Measurements from ENCODE around the gene CHRNA4.

CHRNA4 gene

DNA sequence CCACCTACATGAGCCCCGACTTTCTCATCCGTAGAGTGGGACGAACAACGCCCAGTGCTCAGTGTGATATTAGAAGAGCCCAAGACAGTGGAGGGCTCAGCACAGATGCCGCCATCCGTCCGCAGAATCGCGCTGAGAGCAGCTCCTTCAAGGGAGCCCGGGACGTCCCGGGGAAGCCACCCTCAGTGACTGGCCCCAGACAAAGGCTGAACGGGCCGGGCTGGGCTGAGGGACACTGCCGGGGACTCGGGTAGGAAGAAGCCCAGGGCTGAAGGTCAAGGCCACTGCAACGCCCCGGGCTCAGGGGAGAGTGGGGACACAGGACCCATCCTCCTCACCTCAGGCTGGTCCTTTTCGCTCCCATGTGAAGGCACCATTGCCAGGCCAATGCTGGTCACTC is 12.8 kb upstream of the CHRNA4 start:
- no peaks in the 10 kb centered on the region for H3K9me3 ChIP-seq (replicated peaks; ENCODE audit: low read length)
- no peak overlapping the region for H3K9ac ChIP-seq (ENCODE audit: low read depth, low read length)
- H3K4me2 ChIP-seq (ENCODE audit: low read length): no peak overlapping the region
- no peaks in the 10 kb centered on the region for H3K4me1 ChIP-seq (ENCODE audit: control insufficient read depth, insufficient read depth, low read length)
- peaks cover 32% of the 10 kb centered on the region for H3K27me3 ChIP-seq (ENCODE audit: control insufficient read depth, insufficient read depth, low read length)
- H3K36me3 ChIP-seq (ENCODE audit: insufficient read depth, low read length): no peaks in the 10 kb centered on the region
- no peak overlapping the region for H3K4me3 ChIP-seq (ENCODE audit: low read length)

DNA sequence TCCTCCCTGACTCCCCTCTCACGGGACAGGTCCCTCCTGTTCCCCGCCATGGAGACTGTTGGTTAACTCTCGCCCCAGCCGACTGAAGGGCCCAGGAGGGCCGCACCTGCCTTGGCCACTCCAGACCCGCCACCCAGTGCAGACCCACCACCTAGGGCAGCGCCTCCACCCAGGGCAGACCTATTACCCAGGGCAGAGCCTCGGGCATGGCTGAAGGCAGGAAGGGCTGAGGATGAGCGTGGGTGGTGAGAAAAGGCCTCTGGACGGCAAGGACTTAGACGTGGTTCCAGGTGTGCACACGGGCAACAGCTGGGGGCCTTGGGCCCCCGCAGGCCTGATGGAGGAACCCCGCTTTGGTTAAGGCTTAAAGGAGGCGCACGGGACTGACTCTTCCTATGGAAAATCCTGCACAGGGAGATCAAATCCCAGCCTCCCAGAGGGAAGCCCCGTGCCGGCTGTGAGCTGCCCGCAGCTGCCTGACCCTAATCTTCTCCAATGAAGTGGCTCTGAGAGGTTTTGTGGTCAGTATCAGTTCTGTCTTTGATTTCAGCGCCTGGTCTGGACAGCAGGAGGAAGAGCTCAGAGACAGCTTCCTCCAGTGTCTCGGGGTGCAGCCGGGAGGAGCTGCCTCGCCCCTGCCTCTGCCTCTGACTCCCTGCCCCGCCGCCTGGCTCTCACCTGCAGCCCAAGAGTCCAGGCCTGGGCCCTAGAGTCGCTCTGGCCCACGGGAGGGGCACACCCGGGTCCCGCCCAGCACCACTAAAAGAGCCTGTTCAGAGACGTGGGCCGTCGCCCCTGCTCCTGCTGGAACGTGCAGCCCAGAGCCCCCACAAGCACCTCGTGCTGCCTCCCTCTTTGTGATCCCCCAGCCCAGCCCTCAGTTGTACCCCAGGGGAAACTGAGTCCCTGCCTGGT is 12.1 kb upstream of the CHRNA4 start:
- no peaks in the 10 kb centered on the region for H3K4me1 ChIP-seq (ENCODE audit: control insufficient read depth, insufficient read depth, low read length)
- H3K4me2 ChIP-seq (ENCODE audit: low read length): no peak overlapping the region
- H3K4me3 ChIP-seq (ENCODE audit: low read length): no peak overlapping the region
- no peaks in the 10 kb centered on the region for H3K9me3 ChIP-seq (replicated peaks; ENCODE audit: low read length)
- no peak overlapping the region for H3K9ac ChIP-seq (ENCODE audit: low read depth, low read length)
- H3K27me3 ChIP-seq (ENCODE audit: control insufficient read depth, insufficient read depth, low read length): peaks cover 32% of the 10 kb centered on the region
- H3K36me3 ChIP-seq (ENCODE audit: insufficient read depth, low read length): no peaks in the 10 kb centered on the region

DNA sequence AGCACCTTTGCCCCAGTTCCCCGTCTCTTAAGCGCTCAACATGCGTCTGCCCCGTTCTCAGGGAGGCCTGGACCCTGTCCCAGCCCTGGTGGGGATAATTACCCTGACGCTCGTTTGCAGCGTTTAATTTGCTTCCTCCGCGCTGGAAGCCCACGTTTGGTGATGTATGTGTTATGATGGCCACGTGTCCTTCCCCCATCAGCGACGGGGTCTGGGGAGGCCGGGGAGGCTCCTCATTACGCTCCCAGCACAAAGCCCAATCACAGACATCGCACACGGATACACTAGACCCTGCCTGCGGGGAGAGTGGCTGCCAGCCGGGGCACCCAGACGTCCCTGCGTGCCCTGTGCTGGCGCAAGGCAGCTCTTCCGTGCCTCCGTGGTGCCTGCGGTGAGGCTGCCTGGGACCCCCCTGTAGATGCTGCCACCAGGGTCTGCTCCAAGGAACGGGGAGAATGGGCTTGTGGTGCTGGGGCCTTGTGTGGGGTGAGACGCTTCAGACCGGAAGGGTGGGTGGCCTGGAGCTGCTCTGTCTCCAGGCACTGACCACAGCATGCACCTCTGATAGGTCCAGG is 10.2 kb upstream of the CHRNA4 start:
- no peaks in the 10 kb centered on the region for H3K9me3 ChIP-seq (replicated peaks; ENCODE audit: low read length)
- H3K36me3 ChIP-seq (ENCODE audit: insufficient read depth, low read length): no peaks in the 10 kb centered on the region
- no peak overlapping the region for H3K9ac ChIP-seq (ENCODE audit: low read depth, low read length)
- peaks cover 20% of the 10 kb centered on the region for H3K27me3 ChIP-seq (ENCODE audit: control insufficient read depth, insufficient read depth, low read length)
- no peak overlapping the region for H3K4me3 ChIP-seq (ENCODE audit: low read length)
- H3K4me2 ChIP-seq (ENCODE audit: low read length): no peak overlapping the region
- H3K4me1 ChIP-seq (ENCODE audit: control insufficient read depth, insufficient read depth, low read length): no peaks in the 10 kb centered on the region

DNA sequence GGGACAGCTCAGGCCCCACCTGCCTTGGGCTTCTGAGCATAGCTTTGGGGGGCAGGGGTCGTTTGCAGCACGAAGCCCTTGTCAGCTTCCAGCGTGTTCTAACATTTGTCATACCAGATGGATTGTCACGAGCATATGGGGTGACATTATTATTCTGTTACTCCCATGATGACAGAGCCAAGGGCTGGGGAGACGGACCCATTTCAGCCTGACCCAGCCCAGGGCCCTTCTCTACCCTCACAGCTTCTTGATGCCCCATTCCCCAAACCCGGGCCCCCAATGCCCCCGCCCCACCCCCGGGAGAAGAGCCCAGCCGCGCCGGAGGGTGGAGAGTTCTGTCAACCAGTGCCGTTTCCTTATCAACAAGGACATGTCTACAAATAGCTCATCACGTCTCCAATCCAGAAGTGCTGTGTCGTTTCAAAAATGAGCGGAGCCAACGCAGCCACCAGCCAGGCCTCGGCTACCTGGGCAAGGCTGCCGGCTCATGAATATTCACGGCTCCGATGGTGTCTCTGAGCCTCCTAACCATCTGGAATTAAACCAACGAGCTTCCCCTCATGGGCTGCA is 9.6 kb upstream of the CHRNA4 start:
- no peaks in the 10 kb centered on the region for H3K36me3 ChIP-seq (ENCODE audit: insufficient read depth, low read length)
- no peaks in the 10 kb centered on the region for H3K4me1 ChIP-seq (ENCODE audit: control insufficient read depth, insufficient read depth, low read length)
- H3K4me2 ChIP-seq (ENCODE audit: low read length): no peak overlapping the region
- no peaks in the 10 kb centered on the region for H3K9me3 ChIP-seq (replicated peaks; ENCODE audit: low read length)
- peaks cover 18% of the 10 kb centered on the region for H3K27me3 ChIP-seq (ENCODE audit: control insufficient read depth, insufficient read depth, low read length)
- H3K9ac ChIP-seq (ENCODE audit: low read depth, low read length): no peak overlapping the region
- no peak overlapping the region for H3K4me3 ChIP-seq (ENCODE audit: low read length)

DNA sequence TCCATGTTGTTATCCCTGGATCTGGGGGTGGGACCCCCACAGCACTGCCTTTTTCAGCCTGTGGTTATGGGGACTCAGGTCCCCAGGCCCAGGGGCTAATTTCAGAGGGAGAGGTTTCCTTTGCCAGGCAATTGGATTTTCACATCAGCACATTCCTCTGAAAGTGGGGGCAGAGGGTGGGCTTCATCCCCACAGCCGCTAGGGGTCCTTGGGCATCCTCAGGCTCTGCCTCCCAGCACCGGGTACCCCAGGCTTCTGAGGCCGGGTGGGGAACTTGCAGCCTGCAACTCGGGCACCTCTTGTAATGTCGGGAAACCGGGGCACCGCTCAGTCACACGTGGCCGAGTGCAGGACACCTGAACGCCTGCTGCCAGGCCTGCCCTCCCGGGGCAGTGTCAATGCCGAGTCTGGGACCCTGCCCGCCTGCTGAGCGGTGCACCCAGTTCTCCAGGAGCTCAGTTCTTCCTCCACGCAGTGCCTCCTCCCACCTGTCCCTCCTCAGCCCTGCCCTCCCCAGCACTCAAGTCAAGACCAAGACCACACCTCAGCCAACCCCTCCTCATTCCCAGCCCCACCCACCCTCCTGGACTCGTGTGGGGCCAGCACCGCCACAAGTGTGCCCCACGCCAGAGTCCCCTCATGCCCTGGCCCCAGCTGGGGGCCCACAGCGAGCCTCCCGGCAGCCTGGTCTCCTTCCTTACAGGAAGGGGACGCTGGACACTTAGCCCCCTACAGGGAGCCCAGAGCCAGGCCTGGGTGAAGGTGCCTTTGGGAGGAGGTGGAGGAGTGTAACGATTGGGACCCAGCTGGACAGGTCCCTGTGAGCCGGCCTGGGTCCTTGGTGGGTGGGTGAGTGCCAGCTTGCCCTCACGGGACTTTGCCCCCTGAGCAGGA is 8.8 kb upstream of the CHRNA4 start:
- peaks cover 24% of the 10 kb centered on the region for H3K27me3 ChIP-seq (ENCODE audit: control insufficient read depth, insufficient read depth, low read length)
- H3K4me2 ChIP-seq (ENCODE audit: low read length): no peak overlapping the region
- H3K36me3 ChIP-seq (ENCODE audit: insufficient read depth, low read length): no peaks in the 10 kb centered on the region
- H3K4me1 ChIP-seq (ENCODE audit: control insufficient read depth, insufficient read depth, low read length): no peaks in the 10 kb centered on the region
- H3K9me3 ChIP-seq (replicated peaks; ENCODE audit: low read length): no peaks in the 10 kb centered on the region
- no peak overlapping the region for H3K4me3 ChIP-seq (ENCODE audit: low read length)
- H3K9ac ChIP-seq (ENCODE audit: low read depth, low read length): no peak overlapping the region

DNA sequence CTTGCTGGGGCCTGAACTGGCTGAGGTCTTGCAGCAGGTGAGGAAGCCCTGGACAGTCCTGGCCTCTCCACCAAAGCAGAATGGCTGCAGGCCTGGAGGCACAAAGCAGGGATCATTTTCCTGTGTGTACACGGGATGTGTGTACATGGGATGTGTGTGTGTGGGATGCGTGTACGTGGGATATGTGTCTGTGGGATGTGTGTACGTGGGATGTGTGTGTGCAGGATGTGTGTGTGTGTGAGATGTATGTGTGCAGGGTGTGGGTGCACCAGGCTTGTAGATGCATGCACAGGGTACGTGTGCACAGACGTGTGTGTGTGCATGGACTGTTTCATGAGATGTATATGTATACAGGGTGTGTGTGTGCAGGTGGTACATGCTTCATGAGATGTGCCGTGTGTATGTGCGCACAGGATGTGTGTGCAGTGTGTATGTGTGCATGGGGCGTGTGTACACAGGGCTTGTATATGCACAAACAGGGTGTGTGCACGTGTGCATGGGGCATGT is 7.9 kb upstream of the CHRNA4 start:
- Histone ChIP-seq H3K27me3 (ENCODE audit: control insufficient read depth, insufficient read depth, low read length) (peaks cover 31% of the 10 kb centered on the region), H3K9ac (ENCODE audit: low read depth, low read length) (no peak overlapping the region), H3K4me1 (ENCODE audit: control insufficient read depth, insufficient read depth, low read length) (no peaks in the 10 kb centered on the region), H3K4me3 (ENCODE audit: low read length) (no peak overlapping the region), H3K9me3 (replicated peaks; ENCODE audit: low read length) (no peaks in the 10 kb centered on the region), H3K4me2 (ENCODE audit: low read length) (no peak overlapping the region), H3K36me3 (ENCODE audit: insufficient read depth, low read length) (no peaks in the 10 kb centered on the region)

DNA sequence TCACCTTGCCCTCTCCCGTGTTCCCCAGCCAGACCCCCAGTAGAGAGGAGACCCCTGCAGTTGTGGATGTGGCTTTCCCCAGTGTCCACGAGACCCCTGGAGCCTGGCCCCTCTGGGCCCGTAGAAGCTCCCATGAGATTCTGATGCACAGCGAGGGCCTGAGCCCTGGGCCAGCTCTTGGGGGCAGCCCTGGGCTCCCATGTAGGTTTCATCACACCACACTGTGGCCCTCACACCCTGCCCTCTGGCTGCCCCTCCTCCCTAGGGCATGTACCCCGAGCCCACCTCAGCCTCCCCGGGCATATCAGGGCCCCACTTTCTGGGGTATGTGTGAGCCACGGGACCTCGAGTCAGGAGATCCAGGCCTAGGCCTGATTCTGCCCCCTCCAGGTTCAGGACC is 7.0 kb upstream of the CHRNA4 start:
- H3K4me1 ChIP-seq (ENCODE audit: control insufficient read depth, insufficient read depth, low read length): no peaks in the 10 kb centered on the region
- no peak overlapping the region for H3K9ac ChIP-seq (ENCODE audit: low read depth, low read length)
- H3K4me2 ChIP-seq (ENCODE audit: low read length): no peak overlapping the region
- peaks cover 33% of the 10 kb centered on the region for H3K27me3 ChIP-seq (ENCODE audit: control insufficient read depth, insufficient read depth, low read length)
- H3K9me3 ChIP-seq (replicated peaks; ENCODE audit: low read length): no peaks in the 10 kb centered on the region
- no peak overlapping the region for H3K4me3 ChIP-seq (ENCODE audit: low read length)
- no peaks in the 10 kb centered on the region for H3K36me3 ChIP-seq (ENCODE audit: insufficient read depth, low read length)

DNA sequence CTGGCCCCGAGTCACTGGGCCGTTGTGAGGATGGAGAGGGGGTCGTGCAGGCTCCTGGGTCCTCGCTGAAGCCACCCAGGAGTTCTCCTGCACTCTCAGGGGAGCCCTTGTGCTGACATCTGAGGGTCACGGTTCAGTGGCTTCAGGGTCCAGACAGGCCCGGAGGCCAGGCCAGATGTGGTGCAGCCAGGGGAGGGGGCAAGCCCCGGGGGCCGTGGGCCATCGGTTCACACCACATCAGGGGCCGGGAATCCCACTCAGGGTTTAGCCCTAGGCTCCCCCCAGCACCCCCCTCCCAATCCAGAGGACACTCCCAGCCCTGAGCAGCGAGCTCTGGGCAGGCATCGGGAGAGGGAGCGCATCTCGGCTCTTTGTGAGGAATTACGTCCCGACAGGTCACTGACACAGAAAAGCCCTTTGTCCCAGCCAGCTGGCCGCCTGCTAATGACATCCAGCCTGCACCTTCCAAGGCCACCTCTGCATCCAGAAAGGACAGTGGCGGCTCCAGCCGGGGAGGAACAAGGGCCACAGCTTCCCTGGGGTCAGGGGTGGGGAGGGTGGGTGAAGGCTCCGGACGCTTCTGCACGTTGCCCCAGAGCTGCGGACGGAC is 6.4 kb upstream of the CHRNA4 start:
- H3K4me2 ChIP-seq (ENCODE audit: low read length): no peak overlapping the region
- no peaks in the 10 kb centered on the region for H3K9me3 ChIP-seq (replicated peaks; ENCODE audit: low read length)
- no peak overlapping the region for H3K4me3 ChIP-seq (ENCODE audit: low read length)
- no peaks in the 10 kb centered on the region for H3K36me3 ChIP-seq (ENCODE audit: insufficient read depth, low read length)
- no peak overlapping the region for H3K9ac ChIP-seq (ENCODE audit: low read depth, low read length)
- peaks cover 35% of the 10 kb centered on the region for H3K27me3 ChIP-seq (ENCODE audit: control insufficient read depth, insufficient read depth, low read length)
- no peaks in the 10 kb centered on the region for H3K4me1 ChIP-seq (ENCODE audit: control insufficient read depth, insufficient read depth, low read length)

DNA sequence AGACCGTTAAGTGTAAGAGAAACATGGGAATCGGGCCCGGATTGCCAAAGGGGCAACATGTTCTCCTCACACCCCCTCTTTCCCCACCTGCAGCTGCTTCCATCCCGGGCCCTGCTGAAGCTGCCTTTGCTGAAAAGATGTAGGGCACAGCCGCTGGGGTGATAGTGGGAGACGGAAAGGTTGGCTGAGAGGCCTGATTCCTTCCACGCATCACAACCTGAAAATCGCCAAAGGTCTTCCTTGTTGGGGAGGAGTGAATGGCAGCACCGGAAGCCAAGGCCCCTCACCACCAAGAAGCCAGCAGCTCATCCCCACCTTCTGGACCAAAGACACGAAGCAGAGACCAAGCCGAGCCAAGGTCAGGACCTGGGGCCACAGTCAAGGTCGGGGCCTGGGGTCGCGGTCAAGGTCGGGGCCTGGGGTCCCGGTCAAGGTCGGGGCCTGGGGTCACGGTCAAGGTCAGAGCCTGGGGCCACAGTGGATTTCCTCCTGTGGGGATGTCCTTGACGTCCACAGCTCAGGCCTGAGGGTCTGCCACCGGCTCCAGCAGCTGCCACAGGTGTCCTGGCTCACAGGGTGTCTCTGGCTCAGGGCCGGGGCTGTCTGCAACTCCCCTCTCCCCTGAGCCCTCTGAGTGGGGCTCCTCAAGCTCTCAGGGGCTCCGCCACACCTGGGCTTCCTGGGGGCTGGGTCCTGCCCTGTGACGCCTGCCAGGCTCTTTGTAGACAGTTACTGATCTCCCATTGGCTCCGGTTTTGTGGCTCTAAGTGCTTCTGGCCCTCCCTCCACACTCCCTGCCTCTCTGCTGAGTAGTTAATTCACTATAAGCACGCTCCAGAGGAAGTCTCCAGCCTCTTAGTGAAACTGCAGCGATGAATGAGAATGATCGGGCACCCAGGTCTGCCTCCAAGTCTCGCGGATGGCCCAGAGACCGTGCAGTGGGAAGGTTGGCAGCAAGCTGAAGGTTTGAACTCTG is 5.5 kb upstream of the CHRNA4 start:
- H3K36me3 ChIP-seq (ENCODE audit: insufficient read depth, low read length): no peaks in the 10 kb centered on the region
- no peak overlapping the region for H3K4me2 ChIP-seq (ENCODE audit: low read length)
- no peaks in the 10 kb centered on the region for H3K9me3 ChIP-seq (replicated peaks; ENCODE audit: low read length)
- no peak overlapping the region for H3K9ac ChIP-seq (ENCODE audit: low read depth, low read length)
- H3K27me3 ChIP-seq (ENCODE audit: control insufficient read depth, insufficient read depth, low read length): peaks cover 37% of the 10 kb centered on the region
- H3K4me3 ChIP-seq (ENCODE audit: low read length): no peak overlapping the region
- no peaks in the 10 kb centered on the region for H3K4me1 ChIP-seq (ENCODE audit: control insufficient read depth, insufficient read depth, low read length)

Data from skeletal muscle satellite cell (primary cell).